ENCODE data around the gene OR2Z1. TPM values are rescaled to one million over a fixed set of nuclear protein-coding genes. Genes with fewer than 3 reads are reported as not detected.
"Not testable (repeated sequence)": the region's sequence is repeated elsewhere in the genome, so short reads cannot be mapped to it uniquely, and the experiment has no call there.

The OR2Z1 gene
- polyA plus RNA-seq, 4 donors, result not detected

DNA sequence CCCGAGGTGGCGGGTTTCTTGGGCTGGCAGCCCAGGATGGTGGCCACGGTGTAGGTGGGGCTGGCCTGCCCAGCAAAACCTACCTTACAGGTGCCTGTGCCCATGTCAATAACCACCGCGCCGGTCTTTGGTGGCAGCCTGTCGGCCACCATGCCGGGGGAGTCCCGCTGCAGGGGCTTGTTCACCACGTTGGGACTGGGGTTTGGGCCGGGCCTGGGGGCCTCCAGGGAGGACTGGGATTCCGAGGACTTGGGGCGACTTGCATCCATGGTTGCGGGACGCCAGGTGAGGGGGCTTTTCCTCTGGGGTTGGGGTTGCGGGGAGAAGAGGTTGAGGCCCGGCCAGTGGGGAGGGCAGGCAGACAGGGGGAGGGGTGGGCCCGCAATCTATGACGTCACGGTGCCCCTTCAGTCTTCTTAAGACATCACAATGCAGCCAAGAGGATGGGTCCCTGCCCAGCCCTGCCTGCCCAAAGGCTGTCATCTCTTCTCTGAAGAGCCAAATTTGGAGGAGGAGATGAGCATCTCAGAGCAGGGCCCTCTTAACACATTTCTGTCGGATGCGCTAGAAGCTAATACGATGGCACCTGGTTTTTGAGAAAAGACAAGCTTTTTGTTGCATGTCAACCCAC, 22.9 kb upstream of the OR2Z1 start, which contains the start of gene ACTL9:
Gene ACTL9, minus strand, starts transcription at position 363 of the 631 bp plus-strand sequence. Its CDS starts 94 bp downstream, at position 269.
- Histone ChIP-seq H3K9me3 (ENCODE audit: control insufficient read depth in 2 of 2, insufficient read depth in 1 of 2, low read depth in 1 of 2, low read length in 1 of 2) (no peaks in the 10 kb centered on the region), H3K4me3 (ENCODE audit: low read depth in 1 of 3, low read length in 3 of 3) (no peak within 1 kb of the TSS), H3K4me1 (ENCODE audit: control insufficient read depth in 3 of 3, insufficient read depth in 2 of 3, low read depth in 1 of 3, low read length in 2 of 3) (no peaks in the 10 kb centered on the region), H3K27ac (ENCODE audit: low read depth in 1 of 3, low read length in 2 of 3) (no peak within 1 kb of the TSS), H3K36me3 (ENCODE audit: control insufficient read depth in 3 of 3, insufficient read depth in 2 of 3, low read depth in 1 of 3, low read length in 3 of 3) (no peaks in the 10 kb centered on the region), H3K27me3 (ENCODE audit: control insufficient read depth in 3 of 3, insufficient read depth in 3 of 3, low read length in 3 of 3) (peaks cover 0 to 4% (median 0%) of the 10 kb centered on the region in 3 donors)
- FAIRE-seq (no peak), DNase-seq (no peak)
- 63 to 68% (median 68%) methylated on average over 23 of the region's 23 CpGs for WGBS, 3 donors

DNA sequence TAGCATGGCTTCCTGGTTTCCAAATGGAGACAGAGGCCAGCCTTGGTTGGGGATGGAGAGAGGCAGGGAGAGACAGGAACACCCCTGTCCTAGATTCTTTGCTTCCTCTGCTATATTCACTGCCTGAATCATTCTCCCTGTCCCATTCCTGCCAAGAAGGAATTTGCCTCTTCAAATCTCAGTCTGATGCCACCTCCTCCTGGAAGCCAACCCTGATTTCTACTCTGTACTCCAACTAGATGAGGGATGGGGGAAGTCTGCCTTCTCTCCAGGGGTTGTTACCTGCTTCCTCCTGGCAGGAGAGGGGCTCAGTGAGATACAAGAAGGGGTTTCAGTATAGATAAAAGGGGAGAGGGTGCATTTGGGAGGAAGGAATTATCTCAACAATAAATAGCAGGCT, 21.5 kb upstream of the OR2Z1 start:
- H3K27ac ChIP-seq (ENCODE audit: low read depth in 1 of 3, low read length in 2 of 3), result no peak overlapping the region
- DNase-seq (no peak), FAIRE-seq (no peak)
- H3K4me3 ChIP-seq (ENCODE audit: low read depth in 1 of 3, low read length in 3 of 3), result no peak overlapping the region
- H3K9me3 ChIP-seq (ENCODE audit: control insufficient read depth in 2 of 2, insufficient read depth in 1 of 2, low read depth in 1 of 2, low read length in 1 of 2), result no peaks in the 10 kb centered on the region
- no peaks in the 10 kb centered on the region for H3K4me1 ChIP-seq (ENCODE audit: control insufficient read depth in 3 of 3, insufficient read depth in 2 of 3, low read depth in 1 of 3, low read length in 2 of 3)
- H3K27me3 ChIP-seq (ENCODE audit: control insufficient read depth in 3 of 3, insufficient read depth in 3 of 3, low read length in 3 of 3), result peaks cover 0 to 4% (median 0%) of the 10 kb centered on the region in 3 donors
- H3K36me3 ChIP-seq (ENCODE audit: control insufficient read depth in 3 of 3, insufficient read depth in 2 of 3, low read depth in 1 of 3, low read length in 3 of 3), result no peaks in the 10 kb centered on the region

DNA sequence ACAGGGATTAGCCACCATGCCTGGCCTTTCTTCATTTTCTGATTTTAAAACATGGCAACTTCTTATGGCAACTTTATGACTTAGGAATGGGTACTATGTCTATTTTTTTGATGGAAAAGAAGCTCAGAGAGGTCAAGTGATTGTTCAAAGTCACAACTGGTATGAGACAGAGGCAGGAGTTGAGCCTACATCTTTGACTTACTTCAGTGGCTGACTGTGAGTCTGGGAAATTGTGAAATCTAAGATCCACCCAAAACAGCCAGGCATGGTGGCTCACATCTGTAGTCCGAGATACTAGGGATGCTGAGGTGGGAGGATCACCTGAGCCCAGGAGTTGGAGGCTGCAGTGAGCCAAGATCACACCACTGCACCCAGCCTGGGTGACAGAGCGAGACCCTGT, 20.5 kb upstream of the OR2Z1 start:
- H3K4me3 ChIP-seq (ENCODE audit: low read depth in 1 of 3, low read length in 3 of 3), result no peak overlapping the region
- H3K27ac ChIP-seq (ENCODE audit: low read depth in 1 of 3, low read length in 2 of 3), result no peak overlapping the region
- DNase-seq (no peak), FAIRE-seq (no peak)
- H3K9me3 ChIP-seq (ENCODE audit: control insufficient read depth in 2 of 2, insufficient read depth in 1 of 2, low read depth in 1 of 2, low read length in 1 of 2), result no peaks in the 10 kb centered on the region
- no peaks in the 10 kb centered on the region for H3K4me1 ChIP-seq (ENCODE audit: control insufficient read depth in 3 of 3, insufficient read depth in 2 of 3, low read depth in 1 of 3, low read length in 2 of 3)
- peaks cover 0 to 4% (median 0%) of the 10 kb centered on the region in 3 donors for H3K27me3 ChIP-seq (ENCODE audit: control insufficient read depth in 3 of 3, insufficient read depth in 3 of 3, low read length in 3 of 3)
- 71 to 79% (median 78%) methylated on average over 2 of the region's 2 CpGs for WGBS, 3 donors
- H3K36me3 ChIP-seq (ENCODE audit: control insufficient read depth in 3 of 3, insufficient read depth in 2 of 3, low read depth in 1 of 3, low read length in 3 of 3), result no peaks in the 10 kb centered on the region

DNA sequence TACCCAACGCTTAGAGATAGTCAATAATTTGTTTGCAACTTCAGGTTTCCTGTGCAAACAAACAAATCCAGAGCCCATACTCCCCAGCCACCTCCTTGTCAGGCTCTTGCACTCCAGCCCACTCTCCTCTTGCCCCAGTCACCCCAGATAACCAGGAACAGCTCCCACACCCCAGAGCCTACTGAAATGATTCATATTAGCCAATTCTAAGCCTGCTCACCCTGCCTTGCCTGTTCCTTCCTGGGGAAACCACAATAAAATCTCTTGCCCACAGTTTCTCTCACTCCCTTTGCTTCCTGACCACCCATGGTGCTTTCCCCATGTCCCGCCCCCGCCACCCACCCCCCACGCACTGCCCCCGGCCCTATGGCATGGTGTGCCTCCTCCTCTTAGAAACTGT, 19.1 kb upstream of the OR2Z1 start:
- 39 to 59% (median 44%) methylated on average over 5 of the region's 5 CpGs for WGBS, 3 donors
- H3K4me1 ChIP-seq (ENCODE audit: control insufficient read depth in 3 of 3, insufficient read depth in 2 of 3, low read depth in 1 of 3, low read length in 2 of 3), result no peaks in the 10 kb centered on the region
- H3K9me3 ChIP-seq (ENCODE audit: control insufficient read depth in 2 of 2, insufficient read depth in 1 of 2, low read depth in 1 of 2, low read length in 1 of 2), result no peaks in the 10 kb centered on the region
- no peak overlapping the region for H3K27ac ChIP-seq (ENCODE audit: low read depth in 1 of 3, low read length in 2 of 3)
- FAIRE-seq (no peak), DNase-seq (no peak)
- no peak overlapping the region for H3K4me3 ChIP-seq (ENCODE audit: low read depth in 1 of 3, low read length in 3 of 3)
- no peaks in the 10 kb centered on the region for H3K27me3 ChIP-seq (ENCODE audit: control insufficient read depth in 3 of 3, insufficient read depth in 3 of 3, low read length in 3 of 3)
- H3K36me3 ChIP-seq (ENCODE audit: control insufficient read depth in 3 of 3, insufficient read depth in 2 of 3, low read depth in 1 of 3, low read length in 3 of 3), result no peaks in the 10 kb centered on the region

DNA sequence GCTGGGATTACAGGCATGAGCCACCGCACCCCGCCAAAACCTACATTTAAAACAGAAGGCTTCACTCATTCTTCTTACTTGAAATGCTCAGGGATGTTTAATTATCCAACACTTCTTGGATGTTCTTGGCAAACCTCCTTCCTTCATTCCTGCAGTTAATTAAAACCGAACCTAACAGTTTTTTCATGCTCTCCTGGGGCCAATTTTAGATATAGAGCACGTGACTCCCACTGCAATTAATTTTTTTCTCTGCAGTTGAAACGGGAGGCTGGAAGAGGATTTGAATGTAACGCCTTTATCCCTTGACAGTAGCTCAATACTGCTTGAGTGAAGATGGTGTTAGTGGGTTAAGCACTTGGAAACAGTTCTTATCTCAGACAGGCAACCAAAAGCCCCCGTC, 18.2 kb upstream of the OR2Z1 start:
- no peak for FAIRE-seq
- 36 to 59% (median 48%) methylated on average over 7 of the region's 7 CpGs for WGBS, 3 donors

DNA sequence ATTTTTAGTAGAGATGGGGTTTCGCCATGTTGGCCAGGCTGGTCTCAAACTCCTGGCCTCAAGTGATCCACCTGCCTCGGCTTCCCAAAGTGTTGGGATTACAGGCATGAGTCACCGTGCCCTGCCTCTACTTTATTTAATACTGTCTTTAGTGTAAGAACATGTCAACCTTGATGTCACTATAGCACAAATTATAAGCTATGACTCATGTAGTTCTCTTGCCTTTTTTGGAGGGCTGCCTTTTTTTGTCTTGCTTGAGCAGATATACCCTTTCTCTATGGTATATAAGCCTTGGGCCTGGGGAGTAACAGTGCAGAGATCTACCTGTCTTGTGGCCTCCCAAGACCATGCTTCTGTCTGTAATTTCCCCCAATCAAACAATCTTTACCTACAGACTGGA, 16.1 kb upstream of the OR2Z1 start:
- H3K4me3 ChIP-seq (ENCODE audit: low read depth in 1 of 3, low read length in 3 of 3); DNase-seq; H3K27me3 ChIP-seq (ENCODE audit: control insufficient read depth in 3 of 3, insufficient read depth in 3 of 3, low read length in 3 of 3); H3K9me3 ChIP-seq (ENCODE audit: control insufficient read depth in 2 of 2, insufficient read depth in 1 of 2, low read depth in 1 of 2, low read length in 1 of 2); FAIRE-seq; H3K36me3 ChIP-seq (ENCODE audit: control insufficient read depth in 3 of 3, insufficient read depth in 2 of 3, low read depth in 1 of 3, low read length in 3 of 3); H3K4me1 ChIP-seq (ENCODE audit: control insufficient read depth in 3 of 3, insufficient read depth in 2 of 3, low read depth in 1 of 3, low read length in 2 of 3); H3K27ac ChIP-seq (ENCODE audit: low read depth in 1 of 3, low read length in 2 of 3): not testable (repeated sequence)
- WGBS, 3 donors, result 82 to 84% (median 84%) methylated on average over 2 to 3 of the region's 3 CpGs

More for the DNA sequence above, 18.2 kb upstream of the OR2Z1 start:
- Histone ChIP-seq H3K27ac (ENCODE audit: low read depth in 1 of 3, low read length in 2 of 3) (no peak overlapping the region), H3K27me3 (ENCODE audit: control insufficient read depth in 3 of 3, insufficient read depth in 3 of 3, low read length in 3 of 3) (no peaks in the 10 kb centered on the region), H3K4me3 (ENCODE audit: low read depth in 1 of 3, low read length in 3 of 3) (no peak overlapping the region), H3K9me3 (ENCODE audit: control insufficient read depth in 2 of 2, insufficient read depth in 1 of 2, low read depth in 1 of 2, low read length in 1 of 2) (no peaks in the 10 kb centered on the region), H3K36me3 (ENCODE audit: control insufficient read depth in 3 of 3, insufficient read depth in 2 of 3, low read depth in 1 of 3, low read length in 3 of 3) (no peaks in the 10 kb centered on the region), H3K4me1 (ENCODE audit: control insufficient read depth in 3 of 3, insufficient read depth in 2 of 3, low read depth in 1 of 3, low read length in 2 of 3) (no peaks in the 10 kb centered on the region)
- DNase-seq, result no peak

DNA sequence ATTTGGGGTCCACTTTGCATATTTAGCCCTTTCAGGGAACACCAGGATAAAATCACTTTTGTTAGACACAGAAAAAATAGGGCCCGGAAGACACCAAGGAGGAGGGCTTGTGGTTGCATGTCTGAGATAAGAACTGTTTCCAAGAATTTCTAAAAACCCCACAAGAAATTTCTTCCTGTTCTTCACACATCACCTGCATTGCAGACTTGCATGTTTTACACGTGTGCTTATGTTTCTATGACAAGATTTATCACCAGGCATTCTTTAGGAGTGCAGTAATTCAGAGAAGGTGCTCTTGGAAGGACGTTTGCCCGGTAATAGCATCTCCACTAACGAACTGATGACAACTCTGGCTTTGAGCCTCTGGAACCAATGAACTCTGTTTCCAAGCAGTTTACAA, 15.7 kb upstream of the OR2Z1 start:
- no peak for FAIRE-seq
- WGBS, 3 donors, result 31 to 42% (median 36%) methylated on average over 5 of the region's 5 CpGs
- no peaks in the 10 kb centered on the region for H3K27me3 ChIP-seq (ENCODE audit: control insufficient read depth in 3 of 3, insufficient read depth in 3 of 3, low read length in 3 of 3)

DNA sequence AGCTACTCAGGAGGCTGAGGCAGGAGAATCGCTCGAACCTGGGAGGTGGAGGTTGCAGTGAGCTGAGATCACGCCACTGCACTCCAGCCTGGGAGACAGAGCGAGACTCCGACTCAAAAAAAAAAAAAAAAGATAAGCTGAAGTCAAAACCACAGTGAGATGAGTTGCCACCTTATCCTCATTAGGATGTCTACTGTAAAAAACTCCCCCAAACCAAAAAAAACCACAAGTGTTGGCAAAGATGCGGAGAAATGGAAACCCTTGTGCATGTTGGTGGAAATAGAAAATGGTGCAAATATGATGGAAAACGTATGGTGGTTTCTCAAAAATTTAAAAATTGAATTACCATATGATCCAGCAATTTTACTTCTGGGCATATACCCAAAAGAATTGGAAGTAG, 11.1 kb upstream of the OR2Z1 start:
- DNase-seq; H3K4me1 ChIP-seq (ENCODE audit: control insufficient read depth in 3 of 3, insufficient read depth in 2 of 3, low read depth in 1 of 3, low read length in 2 of 3); H3K27me3 ChIP-seq (ENCODE audit: control insufficient read depth in 3 of 3, insufficient read depth in 3 of 3, low read length in 3 of 3); H3K9me3 ChIP-seq (ENCODE audit: control insufficient read depth in 2 of 2, insufficient read depth in 1 of 2, low read depth in 1 of 2, low read length in 1 of 2); FAIRE-seq; H3K27ac ChIP-seq (ENCODE audit: low read depth in 1 of 3, low read length in 2 of 3); H3K4me3 ChIP-seq (ENCODE audit: low read depth in 1 of 3, low read length in 3 of 3); H3K36me3 ChIP-seq (ENCODE audit: control insufficient read depth in 3 of 3, insufficient read depth in 2 of 3, low read depth in 1 of 3, low read length in 3 of 3): not testable (repeated sequence)
- WGBS, 3 donors, result 82 to 92% (median 84%) methylated on average over 7 of the region's 7 CpGs

More for the DNA sequence above, 15.7 kb upstream of the OR2Z1 start:
- Histone ChIP-seq H3K9me3 (ENCODE audit: control insufficient read depth in 2 of 2, insufficient read depth in 1 of 2, low read depth in 1 of 2, low read length in 1 of 2) (no peaks in the 10 kb centered on the region), H3K4me3 (ENCODE audit: low read depth in 1 of 3, low read length in 3 of 3) (no peak overlapping the region), H3K36me3 (ENCODE audit: control insufficient read depth in 3 of 3, insufficient read depth in 2 of 3, low read depth in 1 of 3, low read length in 3 of 3) (no peaks in the 10 kb centered on the region), H3K27ac (ENCODE audit: low read depth in 1 of 3, low read length in 2 of 3) (no peak overlapping the region), H3K4me1 (ENCODE audit: control insufficient read depth in 3 of 3, insufficient read depth in 2 of 3, low read depth in 1 of 3, low read length in 2 of 3) (no peaks in the 10 kb centered on the region)
- DNase-seq, result peak in 1 of 2 donors; percentile 5

DNA sequence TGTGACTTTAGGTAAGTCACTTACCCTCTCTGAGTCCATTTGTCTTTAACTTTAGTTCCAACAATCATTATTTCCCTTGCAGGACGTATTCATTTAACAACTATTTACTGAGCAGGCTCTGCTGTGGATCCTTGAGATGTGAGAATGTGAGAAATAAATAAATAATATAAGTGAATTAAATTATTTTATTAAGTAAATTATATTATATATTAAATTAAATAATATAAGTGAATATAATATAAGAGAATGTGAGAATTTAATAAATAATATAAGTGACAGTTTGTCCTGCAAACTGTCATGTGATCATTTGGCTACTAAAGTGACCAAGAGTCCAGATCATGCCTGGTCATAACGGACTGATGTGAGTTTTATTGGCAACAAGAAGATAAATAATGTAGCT, 598 bp downstream of the OR2Z1 start:
- Histone ChIP-seq H3K4me3 (ENCODE audit: low read depth in 1 of 3, low read length in 3 of 3) (no peak overlapping the region), H3K27ac (ENCODE audit: low read depth in 1 of 3, low read length in 2 of 3) (no peak overlapping the region), H3K36me3 (ENCODE audit: control insufficient read depth in 3 of 3, insufficient read depth in 2 of 3, low read depth in 1 of 3, low read length in 3 of 3) (no peaks in the 10 kb centered on the region), H3K4me1 (ENCODE audit: control insufficient read depth in 3 of 3, insufficient read depth in 2 of 3, low read depth in 1 of 3, low read length in 2 of 3) (no peaks in the 10 kb centered on the region), H3K9me3 (ENCODE audit: control insufficient read depth in 2 of 2, insufficient read depth in 1 of 2, low read depth in 1 of 2, low read length in 1 of 2) (no peaks in the 10 kb centered on the region), H3K27me3 (ENCODE audit: control insufficient read depth in 3 of 3, insufficient read depth in 3 of 3, low read length in 3 of 3) (no peaks in the 10 kb centered on the region)
- FAIRE-seq, result no peak
- WGBS, 3 donors, result 39 to 51% (median 46%) methylated on average over 2 of the region's 2 CpGs
- no peak for DNase-seq

All from small intestine (tissue), 7 donors.